HuH-7.5 (cell line): ENCODE results near the gene ANAPC2.

ENCODE experiments used
- DNase-seq: peaks from one replicate; pipeline ENCODE4 v3.0.0; 2011; ENCODE audit warnings: low spot score

Gene ANAPC2

GRCh38 chr9:137174722-137175293 is 13.6 kb downstream of the ANAPC2 start:
- no peak for DNase-seq

- no peak for DNase-seq
Observed at GRCh38 chr9:137173796-137174664, 14.3 kb downstream of the ANAPC2 start.

GRCh38 chr9:137172901-137173795 is 15.2 kb downstream of the ANAPC2 start:
- no peak for DNase-seq

GRCh38 chr9:137171149-137171900 is 17.0 kb downstream of the ANAPC2 start:
- DNase-seq, result no peak

GRCh38 chr9:137170486-137171148 is 17.7 kb downstream of the ANAPC2 start:
- no peak for DNase-seq

- no peak for DNase-seq
Observed at GRCh38 chr9:137169896-137170358, 18.4 kb downstream of the ANAPC2 start, which contains the start of gene LRRC26. Gene LRRC26 (minus strand): TSS chr9:137170051. CDS start chr9:137169943, 108 bp downstream.

- DNase-seq, result peak; percentile 89
Observed at GRCh38 chr9:137168904-137169856, 19.2 kb downstream of the ANAPC2 start.

- DNase-seq, result no peak
Observed at GRCh38 chr9:137168573-137168903, 19.8 kb downstream of the ANAPC2 start.

GRCh38 chr9:137167747-137168572 is 20.4 kb downstream of the ANAPC2 start:
- DNase-seq, result peak; percentile 85

GRCh38 chr9:137167277-137167746 is 21.0 kb downstream of the ANAPC2 start:
- DNase-seq, result no peak

- DNase-seq, result no peak
Observed at GRCh38 chr9:137166380-137167229, 21.8 kb downstream of the ANAPC2 start.

- no peak for DNase-seq
Observed at GRCh38 chr9:137165250-137165836, 23.0 kb downstream of the ANAPC2 start.

- DNase-seq, result no peak
Observed at GRCh38 chr9:137164370-137165249, 23.8 kb downstream of the ANAPC2 start.

- no peak for DNase-seq
Observed at GRCh38 chr9:137163805-137164204, 24.6 kb downstream of the ANAPC2 start.

GRCh38 chr9:137163365-137163715 is 25.0 kb downstream of the ANAPC2 start:
- no peak for DNase-seq

GRCh38 chr9:137162505-137163364 is 25.6 kb downstream of the ANAPC2 start:
- peak; percentile 91 for DNase-seq
